Stimulated activated CD4-positive, alpha-beta T cell treated with anti-CD3 and anti-CD28 coated beads, Interleukin-12 subunit alpha, Interleukin-12 subunit beta, amount 100 ng/mL, for 4 hours (primary cell): ENCODE results near the gene ELOF1.
"Not testable (repeated sequence)": the region's sequence is repeated elsewhere in the genome, so short reads cannot be mapped to it uniquely, and the experiment has no call there.

ENCODE experiments used
- DNase-seq: peaks from one replicate; pipeline ENCODE4 v3.0.0-alpha.2; 2020

ELOF1 gene

DNA sequence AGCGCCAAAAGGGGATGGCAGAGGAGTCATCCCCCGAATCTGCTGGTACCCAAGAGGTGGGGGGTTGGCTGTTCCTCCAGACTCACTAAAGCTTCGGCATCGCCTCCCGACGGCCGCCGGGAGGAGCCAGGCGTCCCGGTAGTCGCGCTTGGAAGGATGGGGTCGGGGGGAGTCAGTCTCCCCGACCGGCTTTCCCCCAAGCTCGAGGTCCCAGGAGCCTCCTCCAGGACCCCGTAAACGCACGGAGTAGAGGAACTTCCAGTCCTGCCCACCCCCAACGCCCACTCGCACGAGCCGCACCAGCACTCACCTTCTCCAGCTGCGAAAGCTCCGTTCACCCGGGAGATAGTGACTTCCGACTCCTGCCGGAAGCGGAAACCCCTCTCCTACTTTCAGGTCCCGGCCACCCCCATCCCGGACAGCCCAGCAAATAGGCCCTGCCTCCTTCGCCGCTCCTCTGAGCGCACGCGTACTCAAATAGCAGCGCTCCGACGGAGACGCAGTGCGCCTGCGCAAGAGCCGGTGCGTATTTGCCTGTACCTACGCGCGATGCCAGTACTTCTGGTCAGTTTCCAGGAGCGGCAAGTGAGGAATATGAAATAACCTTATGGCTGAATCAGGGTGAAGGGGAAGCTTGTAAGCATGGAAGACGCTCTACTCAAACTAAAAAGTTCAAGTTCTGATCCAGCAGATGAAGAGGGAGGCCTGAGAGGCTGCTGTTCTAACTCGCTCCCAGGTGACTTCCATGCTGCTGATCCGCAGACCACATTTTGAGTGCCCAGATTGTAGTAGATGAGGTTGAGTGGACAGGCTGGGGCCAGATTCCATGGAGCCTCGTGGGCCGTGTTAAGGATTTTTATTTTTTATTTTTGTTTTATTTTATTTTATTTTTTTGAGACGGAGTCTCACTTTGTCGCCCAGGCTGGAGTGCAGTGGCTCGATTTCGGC lies at the start of gene ELOF1:
Gene ELOF1 (minus strand): TSS at position 350 of the 948 bp plus-strand sequence. CDS start 4,883 bp downstream, outside the sequence.
- DNase-seq = peak; percentile 95

DNA sequence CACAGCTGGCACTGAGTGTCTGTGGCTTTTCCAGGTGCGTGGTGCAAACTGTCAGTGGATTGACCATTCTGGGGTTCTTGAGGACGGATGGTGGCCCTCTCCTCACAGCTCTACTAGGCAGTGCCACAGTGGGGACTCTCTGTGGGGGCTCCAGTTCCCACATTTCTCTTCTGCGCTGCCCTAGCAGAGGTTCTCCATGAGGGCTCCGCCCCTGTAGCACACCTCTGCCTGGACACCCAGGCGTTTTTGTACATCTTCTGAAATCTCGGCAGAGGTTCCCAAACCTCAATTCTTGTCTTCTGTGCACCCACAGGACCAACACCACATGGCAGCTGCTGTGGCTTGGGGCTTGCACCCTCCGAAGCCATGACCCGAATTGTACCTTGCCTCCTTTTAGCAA lies 47.5 kb upstream of the ELOF1 start:
- no peak for DNase-seq

DNA sequence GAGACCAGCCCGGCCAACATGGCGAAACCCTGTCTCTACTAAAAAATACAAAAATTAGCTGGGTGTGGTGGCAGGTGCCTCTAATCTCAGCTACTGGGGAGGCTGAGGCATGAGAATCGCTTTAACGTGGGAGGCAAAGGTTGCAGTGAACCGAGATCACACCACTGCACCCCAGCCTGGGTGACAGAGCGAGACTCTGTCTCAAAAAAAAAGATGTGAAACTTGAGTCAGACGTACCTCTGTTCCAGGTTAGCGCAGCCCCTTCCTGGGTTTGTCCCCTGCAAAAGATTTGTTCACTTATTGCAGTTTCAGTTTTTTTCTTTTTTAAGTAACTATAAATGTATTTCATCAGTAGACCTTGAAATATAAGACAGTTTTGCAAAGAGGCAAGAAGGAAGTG lies 40.7 kb upstream of the ELOF1 start:
- DNase-seq = not testable (repeated sequence)

DNA sequence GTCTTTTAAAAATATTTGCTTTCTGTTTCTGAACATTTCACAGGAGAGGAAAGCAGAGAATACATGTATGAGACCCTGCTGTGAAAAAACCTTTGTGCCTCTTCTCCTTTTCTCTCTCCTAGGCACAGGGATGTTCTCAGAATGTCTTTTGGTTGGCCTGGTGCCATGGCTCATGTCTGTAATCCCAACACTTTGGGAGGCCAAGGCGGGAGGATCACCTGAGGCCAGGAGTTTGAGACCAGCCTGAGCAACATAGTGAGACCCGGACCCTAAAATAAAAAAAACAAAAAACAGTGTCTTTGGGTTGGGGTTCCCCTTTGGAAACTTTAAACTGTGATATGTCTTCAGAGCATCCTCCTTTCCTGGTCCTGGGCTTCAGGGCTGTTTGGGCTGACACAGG lies 39.7 kb upstream of the ELOF1 start:
- no peak for DNase-seq

DNA sequence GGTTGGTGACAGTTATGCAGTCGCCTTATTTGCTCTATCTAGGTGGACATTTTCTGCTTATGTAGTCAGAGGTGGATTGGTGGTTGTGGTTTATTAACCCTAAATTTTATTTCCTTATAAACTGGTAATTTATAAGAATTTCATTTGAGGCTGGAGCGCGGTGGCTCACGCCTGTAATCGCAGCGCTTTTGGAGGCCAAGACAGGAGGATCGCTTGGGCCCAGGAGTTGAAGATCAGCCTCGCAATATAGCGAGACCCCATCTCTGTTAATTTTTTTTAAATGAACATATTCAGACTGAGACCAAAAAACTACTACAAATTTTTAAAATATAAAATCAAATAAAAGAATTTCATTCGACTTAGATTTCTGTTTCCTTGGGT lies 39.1 kb upstream of the ELOF1 start:
- no peak for DNase-seq

DNA sequence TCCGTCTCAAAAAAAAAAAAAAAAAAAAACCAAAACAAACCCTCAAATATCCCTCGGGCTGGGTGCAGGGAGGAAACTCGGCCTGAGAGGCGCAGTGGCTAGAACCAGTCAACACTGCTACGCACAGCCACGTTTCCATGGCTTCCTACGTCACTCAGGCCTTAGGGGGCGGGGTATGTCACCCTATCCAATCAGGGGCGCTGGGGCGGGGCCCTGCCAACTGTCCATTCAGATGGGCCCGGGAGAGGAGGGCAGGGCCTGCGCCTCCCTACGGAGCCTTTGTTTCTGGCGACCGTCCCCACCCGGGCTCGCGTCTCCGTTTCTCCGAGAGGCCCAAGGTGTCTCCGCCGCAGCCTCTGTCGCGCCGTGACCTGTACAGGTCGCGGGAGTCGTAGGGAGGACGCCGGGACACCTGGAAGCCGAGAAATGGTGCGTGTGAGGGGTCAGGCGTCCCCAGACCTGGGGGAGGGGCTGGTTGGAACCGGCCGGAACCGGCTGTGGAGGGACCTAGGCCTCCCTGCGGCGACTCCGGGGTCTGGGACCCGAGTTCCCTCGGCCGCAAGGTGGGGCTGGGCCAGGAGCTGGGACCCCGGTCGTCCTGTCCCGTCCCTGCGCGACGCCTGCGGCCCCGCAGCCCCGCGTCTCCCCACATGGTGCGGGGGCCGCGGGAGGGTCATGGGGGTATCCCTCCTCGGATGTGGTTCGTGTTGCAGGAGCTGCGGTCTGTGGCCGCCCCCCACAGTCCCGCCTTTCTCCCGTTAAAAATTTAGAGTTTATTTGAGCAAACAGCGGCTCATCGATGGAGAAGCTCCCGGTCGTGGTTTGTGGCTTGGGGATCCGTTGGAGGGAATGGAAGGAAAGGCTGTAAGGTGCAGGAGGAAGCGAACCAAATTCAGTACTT lies 38.4 kb upstream of the ELOF1 start, which contains the start of gene ZNF627:
Gene ZNF627 (plus strand): TSS at position 282 of the 901 bp plus-strand sequence. CDS start 145 bp downstream, at position 427.
- peak; percentile 95 for DNase-seq

DNA sequence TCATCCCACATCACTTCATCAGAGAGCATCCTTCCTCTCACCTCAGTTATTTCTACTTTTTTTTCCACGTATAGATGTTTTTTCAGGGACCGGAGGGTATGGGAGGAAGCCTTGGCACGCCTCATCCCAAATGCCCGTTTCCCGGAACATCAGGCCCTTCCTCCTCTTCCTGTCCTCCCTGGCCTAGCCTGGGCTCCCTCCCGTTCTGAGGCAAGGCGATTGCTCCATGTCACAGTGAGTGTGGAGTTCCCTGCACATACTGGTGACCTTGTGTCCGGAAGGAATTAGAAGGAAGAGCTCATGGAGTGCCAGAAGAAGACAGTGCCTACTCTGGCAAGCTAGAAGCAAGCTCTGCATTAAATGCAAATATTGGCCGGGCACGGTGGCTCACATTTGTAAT lies 37.1 kb upstream of the ELOF1 start:
- no peak for DNase-seq

DNA sequence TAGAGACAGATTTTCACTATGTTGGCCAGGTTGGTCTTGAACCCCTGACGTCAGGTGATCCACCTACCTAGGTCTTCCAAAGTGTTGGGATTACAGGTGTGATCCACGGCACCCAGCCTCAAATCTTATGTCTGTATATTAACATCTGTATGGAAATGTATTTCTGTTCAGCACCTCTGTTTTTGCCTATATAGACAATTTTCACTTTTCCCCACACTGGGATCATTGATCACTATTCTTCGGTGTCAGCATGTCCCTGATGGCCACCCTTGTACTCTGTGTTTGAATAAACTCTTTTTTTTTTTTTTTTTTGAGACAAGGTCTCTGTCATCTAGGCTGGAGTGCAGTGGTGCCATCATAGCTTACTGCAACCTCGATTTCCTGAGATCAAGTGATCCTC lies 35.1 kb upstream of the ELOF1 start:
- DNase-seq = no peak

DNA sequence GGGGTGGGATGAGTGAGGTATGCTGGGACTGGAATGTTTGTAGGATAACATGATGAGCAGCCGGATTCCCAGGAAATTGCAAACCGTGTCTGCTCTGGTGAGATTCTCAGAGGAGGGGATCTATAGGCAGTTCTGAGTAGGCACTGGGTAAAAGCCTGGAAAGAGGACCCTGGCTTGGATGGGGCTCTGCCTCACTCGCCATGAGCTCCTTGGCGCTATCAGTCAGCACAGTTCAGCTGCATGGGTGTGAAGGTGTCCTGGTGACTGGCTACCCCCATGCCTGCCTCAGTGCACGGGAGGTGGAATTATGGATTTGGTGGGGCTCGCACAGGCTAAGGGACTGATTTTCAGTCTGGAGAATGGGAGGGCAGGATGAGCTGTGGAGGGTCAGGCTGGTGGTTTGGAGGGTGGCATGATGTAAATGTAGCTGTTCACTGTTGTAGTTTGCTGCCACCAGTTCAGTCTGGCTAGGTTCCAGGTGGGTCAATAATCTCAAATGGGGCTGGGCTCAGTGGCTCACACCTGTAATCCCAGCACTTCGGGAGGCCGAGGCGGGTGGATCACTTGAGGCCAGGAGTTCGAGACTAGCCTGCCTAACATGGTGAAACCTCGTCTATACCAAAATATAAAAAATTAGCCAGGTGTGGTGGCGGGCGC lies 29.1 kb upstream of the ELOF1 start:
- no peak for DNase-seq

DNA sequence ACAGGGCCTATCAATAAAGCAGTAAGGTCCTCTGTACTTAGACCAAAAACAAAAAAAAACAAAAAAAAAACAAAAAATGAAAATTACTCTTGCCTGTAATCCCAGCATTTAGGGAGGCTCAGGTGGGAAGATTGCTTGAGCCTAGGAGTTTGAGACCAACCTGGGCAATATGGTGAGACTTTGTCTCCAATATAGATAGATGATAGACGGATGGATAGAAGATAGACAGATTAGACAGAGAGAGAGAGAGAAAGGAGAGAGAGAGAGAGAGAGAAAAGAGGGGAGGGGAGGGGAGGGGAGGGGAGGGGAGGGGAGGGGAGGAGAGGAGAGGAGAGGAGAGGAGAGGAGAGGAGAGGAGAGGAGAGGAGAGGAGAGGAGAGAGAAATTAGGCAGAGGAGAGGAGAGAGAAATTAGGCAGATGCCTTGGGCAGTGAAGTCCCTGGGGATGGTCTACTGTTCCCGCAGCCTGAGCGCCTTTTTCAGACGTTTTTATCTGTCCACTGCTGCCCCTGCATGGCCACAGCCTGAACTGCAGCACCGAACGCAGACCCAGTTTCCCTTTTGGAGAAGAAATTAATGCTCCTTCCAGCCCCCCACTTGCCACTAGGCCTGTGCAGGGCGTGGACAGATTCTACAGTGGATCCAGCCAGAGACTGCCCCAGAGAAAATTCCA lies 28.4 kb upstream of the ELOF1 start:
- peak; percentile 77 for DNase-seq

DNA sequence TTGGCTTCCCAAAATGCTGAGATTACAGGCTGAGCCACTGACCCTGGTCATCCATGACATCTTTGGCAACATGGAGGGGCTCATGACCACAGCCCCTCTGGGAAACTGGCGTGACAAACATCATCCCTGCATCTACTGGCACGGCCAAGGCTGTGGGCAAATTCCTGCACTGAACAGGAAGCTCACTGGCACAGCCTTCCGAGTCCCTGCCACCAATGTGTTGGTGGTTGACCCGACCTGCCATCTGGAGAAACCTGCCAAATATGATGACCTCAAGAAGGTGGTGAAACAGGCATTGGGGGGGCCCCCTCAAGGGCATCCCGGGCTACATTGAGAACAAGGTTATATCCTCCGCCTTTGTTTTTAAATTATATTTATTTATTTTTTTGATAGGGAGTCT lies 27.3 kb upstream of the ELOF1 start:
- DNase-seq = no peak

DNA sequence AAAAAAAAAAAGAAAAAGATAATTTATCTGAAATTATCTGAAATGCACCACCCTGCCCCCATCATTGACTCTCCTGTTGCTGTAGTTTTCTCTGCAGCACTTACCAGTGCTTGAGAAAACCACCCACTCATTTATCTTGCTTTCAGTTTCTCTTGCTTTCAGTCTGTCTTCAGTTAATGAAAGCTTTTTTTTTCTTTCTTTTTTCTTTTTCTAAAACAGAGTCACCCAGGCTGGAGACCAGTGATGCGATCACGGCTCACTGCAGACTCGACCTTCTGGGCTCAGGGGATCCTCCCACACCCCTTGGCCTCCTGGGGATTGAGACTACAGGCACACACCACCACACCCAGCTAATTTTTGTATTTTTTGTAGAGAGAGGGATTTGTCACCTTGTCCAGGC lies 22.7 kb upstream of the ELOF1 start:
- DNase-seq = peak; percentile 42

DNA sequence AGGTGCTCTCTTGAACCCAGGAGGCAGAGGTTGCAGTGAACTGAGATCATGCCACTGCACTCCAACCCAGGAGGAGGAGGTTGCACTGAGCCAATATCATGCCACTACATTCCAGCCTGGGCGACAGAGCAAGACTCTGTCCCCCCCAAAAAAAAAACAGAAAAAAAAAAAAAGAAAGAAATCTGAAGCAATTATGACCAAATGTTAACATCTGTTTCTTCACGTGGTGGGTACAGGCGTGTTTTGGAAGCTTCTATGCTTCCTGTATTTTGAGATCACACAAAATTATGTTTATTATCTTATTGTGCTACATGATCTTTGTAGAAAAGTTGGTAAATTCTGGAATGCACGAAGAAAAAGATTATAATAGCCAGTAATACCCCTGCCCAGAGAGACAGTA lies 21.1 kb upstream of the ELOF1 start:
- DNase-seq = no peak

DNA sequence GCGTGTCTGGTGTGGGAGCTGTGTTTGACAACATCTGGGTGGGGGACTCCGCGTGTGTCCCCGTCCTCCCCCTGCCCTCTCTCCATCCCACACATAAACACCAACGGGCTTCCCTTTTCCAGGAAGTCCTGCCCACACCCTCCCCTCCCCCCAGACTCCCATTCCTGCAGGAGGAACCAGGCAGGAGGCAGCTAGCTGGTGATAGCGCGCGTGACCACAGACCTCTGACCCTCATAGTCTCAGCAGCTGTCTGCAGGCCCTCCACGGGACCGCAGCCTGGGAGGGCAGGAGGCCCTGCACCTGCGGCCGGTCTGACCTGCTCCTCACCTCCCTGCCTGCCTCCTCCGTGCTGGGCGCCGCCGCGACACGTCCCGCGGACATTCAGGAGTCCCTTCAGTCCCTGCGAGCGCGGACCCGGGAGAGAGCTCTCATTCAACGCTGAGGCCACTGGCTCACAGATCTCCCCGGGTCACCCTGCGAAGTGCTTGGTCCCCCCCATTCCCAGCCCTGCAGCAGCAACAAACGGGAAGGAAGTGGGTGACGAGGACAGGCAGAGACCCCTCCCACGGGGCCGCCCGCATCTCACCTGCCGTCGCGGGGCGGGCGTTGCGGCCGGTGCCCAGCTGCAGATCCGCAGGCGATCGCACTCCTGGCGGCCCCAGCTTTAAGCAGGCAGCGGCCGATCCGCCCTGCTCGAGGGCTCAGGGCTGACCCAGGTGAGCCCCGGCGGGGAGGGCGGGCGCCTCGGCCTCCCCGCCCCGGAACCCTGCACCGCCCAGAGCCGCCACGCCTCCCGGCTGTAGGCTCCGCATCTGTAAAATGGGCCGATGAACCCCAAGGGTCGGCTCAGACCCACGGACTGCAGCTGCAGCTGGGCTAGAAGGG lies 19.5 kb upstream of the ELOF1 start:
- DNase-seq = peak; percentile 32

DNA sequence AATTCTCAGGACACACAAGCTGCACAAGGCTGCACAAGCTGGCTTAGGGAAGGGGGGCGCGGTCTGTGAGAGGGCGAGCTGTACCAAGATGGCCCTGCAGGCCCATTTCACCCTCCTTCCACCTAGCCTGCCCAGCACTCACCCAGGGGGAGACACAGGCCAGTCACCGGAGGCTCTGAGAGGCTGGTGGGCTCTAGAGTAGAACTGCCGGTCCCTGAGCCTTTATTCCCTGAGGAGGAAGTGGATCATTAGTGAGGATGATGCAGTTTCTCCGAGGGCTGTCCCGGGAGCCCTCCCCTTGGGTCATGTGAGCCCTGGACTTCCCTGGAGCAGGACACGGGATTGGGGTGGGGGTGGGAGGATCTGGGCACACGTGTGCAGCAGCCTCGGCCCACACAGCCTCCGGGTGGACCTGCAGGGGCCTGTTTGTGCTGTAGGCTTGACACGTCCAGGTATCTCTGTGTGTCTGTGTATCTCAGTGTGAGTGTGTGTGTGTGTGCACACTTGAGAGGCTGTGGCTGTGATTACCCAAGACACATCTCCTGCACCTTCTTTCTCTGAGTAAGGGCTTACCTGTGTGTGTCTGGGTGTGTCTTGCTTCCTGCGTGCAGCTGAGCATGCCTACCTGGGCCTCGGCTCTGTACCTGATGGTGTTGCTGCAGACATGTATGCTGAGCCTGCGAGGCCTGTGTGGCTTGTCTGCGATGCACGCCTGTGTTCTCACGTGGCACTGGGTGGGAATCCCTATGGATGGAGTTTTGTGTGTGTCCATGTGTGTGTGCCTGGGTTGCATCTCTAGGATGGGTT lies 18.6 kb upstream of the ELOF1 start, which contains the start of gene ACP5:
Gene ACP5 (minus strand): TSS at position 195 of the 807 bp plus-strand sequence. CDS start 328 bp downstream, outside the sequence.
- no peak for DNase-seq

DNA sequence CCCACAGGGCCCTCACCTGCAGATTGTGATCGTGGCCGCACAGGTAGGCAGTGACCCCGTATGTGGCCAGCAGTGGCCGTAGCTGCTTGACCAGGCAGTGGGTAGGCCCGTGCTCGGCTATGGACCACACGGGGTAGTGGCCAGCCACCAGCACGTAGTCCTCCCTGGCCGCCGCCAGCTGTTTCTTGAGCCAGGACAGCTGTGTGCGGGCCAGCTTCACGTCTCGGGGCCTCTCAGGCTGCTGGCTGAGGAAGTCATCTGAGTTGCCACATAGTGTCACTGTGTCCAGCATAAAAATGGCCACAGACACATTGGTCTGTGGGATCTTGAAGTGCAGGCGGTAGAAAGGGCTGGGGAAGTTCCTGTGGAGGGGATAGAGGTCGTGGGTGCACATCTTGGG lies 17.2 kb upstream of the ELOF1 start:
- no peak for DNase-seq

DNA sequence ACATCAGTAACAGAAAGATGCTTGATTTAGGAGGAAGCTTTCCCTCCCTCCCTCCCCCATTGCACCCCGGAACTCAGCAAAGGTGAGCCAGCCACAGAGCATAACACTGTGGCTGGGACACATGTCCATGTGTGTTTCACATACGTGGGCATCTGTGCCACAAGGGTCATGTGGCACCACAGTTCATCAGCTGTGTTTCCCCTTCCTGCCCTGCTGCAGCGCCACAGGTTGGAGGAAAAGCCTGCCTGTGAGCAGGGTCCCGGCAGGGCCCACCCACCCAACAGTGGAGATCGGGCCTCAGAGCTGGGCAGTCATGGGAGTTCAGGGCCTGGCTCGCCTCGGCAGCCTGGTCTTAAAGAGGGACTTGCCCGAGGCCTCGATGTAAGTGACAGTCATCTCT lies 15.7 kb upstream of the ELOF1 start:
- no peak for DNase-seq

DNA sequence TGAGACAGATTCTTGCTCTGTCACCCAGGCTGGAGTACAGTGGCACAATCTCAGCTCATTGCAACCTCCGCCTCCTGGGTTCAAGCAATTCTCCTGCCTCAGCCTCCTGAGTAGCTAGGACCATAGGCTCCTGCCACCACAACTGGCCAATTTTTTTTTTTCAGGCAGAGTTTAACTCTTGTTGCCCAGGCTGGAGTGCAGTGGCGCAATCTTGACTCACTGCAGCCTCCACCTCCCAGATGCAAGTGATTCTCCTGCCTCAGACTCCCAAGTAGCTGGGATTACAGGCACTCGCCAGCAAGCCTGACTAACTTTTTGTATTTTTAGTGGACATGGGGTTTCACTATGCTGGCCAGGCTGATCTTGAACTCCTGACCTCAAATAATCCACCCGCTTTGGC lies 14.7 kb upstream of the ELOF1 start:
- DNase-seq = not testable (repeated sequence)

DNA sequence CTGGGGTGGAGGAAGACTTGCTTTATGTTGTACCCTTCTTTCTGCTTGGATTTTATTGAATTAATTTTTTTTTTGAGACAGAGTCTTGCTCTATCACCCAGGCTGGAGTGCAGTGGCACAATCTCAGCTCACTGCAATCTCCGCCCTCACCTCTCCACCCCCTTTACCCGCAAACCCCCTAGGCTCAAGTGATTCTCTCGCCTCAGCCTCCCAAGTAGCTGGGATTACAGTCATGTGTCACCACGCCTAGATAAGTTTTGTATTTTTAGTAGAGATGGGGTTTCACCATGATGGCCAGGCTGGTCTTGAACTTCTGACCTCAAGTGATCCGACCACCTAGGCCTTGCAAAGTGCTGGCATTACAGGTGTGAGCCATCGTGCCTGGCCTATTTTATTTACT lies 14.3 kb upstream of the ELOF1 start:
- not testable (repeated sequence) for DNase-seq

DNA sequence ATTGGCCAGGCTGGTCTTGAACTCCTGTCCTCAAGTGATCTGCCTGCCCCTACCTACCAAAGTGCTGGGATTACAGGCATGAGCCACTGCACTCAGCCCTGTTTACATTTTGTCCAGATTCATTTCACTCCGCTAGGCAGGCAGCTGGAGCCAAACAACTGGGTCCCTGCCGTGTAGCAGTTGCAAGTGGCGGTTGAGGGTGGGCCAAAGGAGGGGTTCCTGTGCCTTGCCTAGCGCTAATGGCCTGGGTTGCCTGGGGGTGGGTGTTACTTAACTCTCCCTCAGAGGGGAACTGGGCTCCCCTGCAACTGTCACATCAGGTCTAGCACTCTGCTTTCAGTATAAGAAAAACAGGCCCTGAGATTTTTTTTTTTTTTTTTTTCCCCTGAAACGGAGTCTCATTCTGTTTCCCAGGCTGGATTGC lies 11.0 kb upstream of the ELOF1 start:
- DNase-seq = no peak
